T-helper 22 cell (primary cell): Measurements from ENCODE around the gene TSC22D3.

ENCODE experiments used
- DNase-seq: peaks from one replicate; pipeline ENCODE4 v3.0.0-alpha.2; 2020; ENCODE audit warnings: low read depth

The TSC22D3 gene

GRCh38 chrX:107760304-107761077 lies 15.1 kb downstream of the TSC22D3 start:
- no peak for DNase-seq

GRCh38 chrX:107758231-107758766 lies 17.3 kb downstream of the TSC22D3 start:
- DNase-seq: no peak

GRCh38 chrX:107755721-107756120 lies 19.9 kb downstream of the TSC22D3 start:
- DNase-seq: no peak

- no peak for DNase-seq
Observed at GRCh38 chrX:107753187-107753586, 22.4 kb downstream of the TSC22D3 start.

GRCh38 chrX:107752714-107753113 lies 22.9 kb downstream of the TSC22D3 start:
- no peak for DNase-seq

GRCh38 chrX:107752043-107752442 lies 23.5 kb downstream of the TSC22D3 start:
- DNase-seq: no peak

GRCh38 chrX:107750861-107751445 lies 24.6 kb downstream of the TSC22D3 start:
- no peak for DNase-seq

GRCh38 chrX:107750263-107750662 lies 25.3 kb downstream of the TSC22D3 start:
- no peak for DNase-seq

- DNase-seq: no peak
Observed at GRCh38 chrX:107748506-107748905, 27.1 kb downstream of the TSC22D3 start.

GRCh38 chrX:107747596-107748161 lies 27.9 kb downstream of the TSC22D3 start:
- DNase-seq: no peak

GRCh38 chrX:107744868-107745267 lies 30.7 kb downstream of the TSC22D3 start:
- DNase-seq: no peak

- no peak for DNase-seq
Observed at GRCh38 chrX:107743995-107744394, 31.6 kb downstream of the TSC22D3 start.

GRCh38 chrX:107742700-107743191 lies 32.8 kb downstream of the TSC22D3 start:
- DNase-seq: no peak

- DNase-seq: no peak
Observed at GRCh38 chrX:107741404-107741790, 34.2 kb downstream of the TSC22D3 start.

GRCh38 chrX:107739541-107739940 lies 36.0 kb downstream of the TSC22D3 start:
- DNase-seq: no peak

- DNase-seq: no peak
Observed at GRCh38 chrX:107738768-107739167, 36.8 kb downstream of the TSC22D3 start.

GRCh38 chrX:107738272-107738671 lies 37.3 kb downstream of the TSC22D3 start:
- DNase-seq: no peak

- no peak for DNase-seq
Observed at GRCh38 chrX:107736781-107737531, 38.6 kb downstream of the TSC22D3 start.

GRCh38 chrX:107734646-107735045 lies 40.9 kb downstream of the TSC22D3 start:
- no peak for DNase-seq

- no peak for DNase-seq
Observed at GRCh38 chrX:107733686-107734085, 41.9 kb downstream of the TSC22D3 start.

- DNase-seq: no peak
Observed at GRCh38 chrX:107731831-107732502, 43.6 kb downstream of the TSC22D3 start.
